Pancreas (tissue), 10 donors: ENCODE data around the gene ZNF879. TPM values are rescaled to one million over a fixed set of nuclear protein-coding genes. Genes with fewer than 3 reads are reported as not detected.

Experiments
- ATAC-seq, 4 donors: fragments of 200-7000 bp; cut with Tn5 transposase; one replicate each; pipeline versions ENCODE4 v1.8.0 to v1.9.1; 2020; ENCODE audit warnings: mild to moderate bottlenecking in 4 of 4, moderate library complexity in 4 of 4
- DNase-seq, 6 donors: peaks; one replicate each; pipeline ENCODE4 v3.0.0-alpha.2; 2020
- FAIRE-seq: peaks from 2 replicates; lab custom pipeline; 2012; peaks lifted over from hg19 to GRCh38; lab: Jason Lieb, UNC
- H3K27ac ChIP-seq, 4 donors: fragments of 200-600 bp; sonication (generic); 1 replicate in 3 of 4; 2 replicates in 1 of 4; pipeline versions ENCODE4 v1.5.0 to v1.8.0; 2020
- H3K27me3 ChIP-seq, 4 donors: fragments of 200-600 bp; one replicate each; pipeline ENCODE4 v1.8.0; 2021
- H3K36me3 ChIP-seq, 3 donors: fragments of 200-600 bp; sonication (generic) in 1 of 3; one replicate each; pipeline versions ENCODE4 v1.5.0 to v1.8.0; 2020 to 2021
- H3K4me1 ChIP-seq, 3 donors: fragments of 200-600 bp; one replicate each; pipeline ENCODE4 v1.8.0; 2021
- H3K4me3 ChIP-seq, 4 donors: fragments of 200-600 bp; sonication (generic) in 2 of 4; one replicate each; pipeline versions ENCODE4 v1.5.0 to v1.8.0; 2020 to 2021
- H3K9me3 ChIP-seq, 4 donors: fragments of 200-600 bp; one replicate each; pipeline ENCODE4 v1.8.0; 2021
- CTCF ChIP-seq, 4 donors: fragments of 200-600 bp; sonication (generic) in 3 of 4; IDR thresholded peaks; one replicate each; pipeline versions ENCODE4 v1.5.0 to v1.8.0; 2021; ENCODE audit warnings: antibody characterized with exemption in 4 of 4
- WGBS, 2 donors: extraction: QIAGEN DNeasy Blood & Tissue Kit; methylation state at CpG; one replicate each; pipeline ENCODE4 v1.1.7; 2013; 5-methylcytosine and 5-hydroxymethylcytosine counted together
- intact Hi-C, 3 donors: fragments of 100-400 bp; cut with DNase I; formaldehyde crosslinking; loops; one replicate each; pipeline versions ENCODE4 v1.11.1 to v1.14.2; 2022
- polyA plus RNA-seq, 2 donors: library from polyadenylated mRNA; stranded (reverse); fragments of 200-250 nt; gene quantifications; one replicate each; pipeline ENCODE4 v1.2.3, GENCODE V29; 2013
- total RNA-seq, 6 donors: library from RNA; stranded (reverse); fragmentation: NEBNext Ultra II Directional in 4 of 6; extraction: Animal tissue kit (Norgen Biotek cat#: 25700) in 4 of 6; gene quantifications; one replicate each; pipeline versions ENCODE4 v1.2.1 to v1.2.4, GENCODE V29; 2021 to 2023
- donor health status: healthy with polysubstance abuse.
- donor health status: DM: no; HTN: no; CAD: no; lungs with moderate emphysema.
- donor health status: DM: no; HTN: no; CAD: no.
- donor health status: control.
- donor health status: control.
- donor health status: Bipolar disorder and iron deficiency.
- donor health status: DM: yes; HTN: yes; CAD: no.
- donor health status: DM: no; HTN: no; CAD: no.
- donor health status: DM: no; HTN: no; CAD: no.
- donor health status: DM: yes; HTN: yes; CAD: no.

The ZNF879 gene
- total and polyA plus RNA-seq, 8 donors, result 1.5 to 2.9 (median 2.1) TPM

- Histone ChIP-seq H3K27me3 (no peaks in the 10 kb centered on the region), H3K4me3 (no peak overlapping the region), H3K27ac (no peak overlapping the region), H3K4me1 (no peaks in the 10 kb centered on the region), H3K9me3 (no peaks in the 10 kb centered on the region), H3K36me3 (no peaks in the 10 kb centered on the region)
- intact Hi-C loops, result no loop called here
- no peak for TF ChIP-seq CTCF (IDR thresholded peaks at IDR 0.05)
- DNase-seq (no peak), ATAC-seq (no peak), FAIRE-seq (no peak)
- WGBS, 2 donors, result 59 to 62% methylated on average over 9 of the region's 9 CpGs
Observed at GRCh38 chr5:179051784-179052183, 28.2 kb downstream of the ZNF879 start.

GRCh38 chr5:179054036-179054785 is 30.6 kb downstream of the ZNF879 start:
- WGBS, 2 donors, result 70 to 77% methylated on average over 15 of the region's 15 CpGs
- no peak overlapping the region for H3K27ac ChIP-seq
- H3K36me3 ChIP-seq, result no peaks in the 10 kb centered on the region
- TF ChIP-seq CTCF (IDR thresholded peaks at IDR 0.05), result no peak
- H3K9me3 ChIP-seq, result no peaks in the 10 kb centered on the region
- intact Hi-C loops, result no loop called here
- H3K27me3 ChIP-seq, result no peaks in the 10 kb centered on the region
- no peak for ATAC-seq
- FAIRE-seq, result no peak
- no peaks in the 10 kb centered on the region for H3K4me1 ChIP-seq
- no peak for DNase-seq
- no peak overlapping the region for H3K4me3 ChIP-seq

- no peaks in the 10 kb centered on the region for H3K27me3 ChIP-seq
- H3K36me3 ChIP-seq, result no peaks in the 10 kb centered on the region
- no peak for TF ChIP-seq CTCF (IDR thresholded peaks at IDR 0.05)
- DNase-seq (no peak), ATAC-seq (no peak), FAIRE-seq (no peak)
- WGBS, 2 donors, result 74 to 82% methylated on average over 10 of the region's 10 CpGs
- H3K4me1 ChIP-seq, result no peaks in the 10 kb centered on the region
- H3K9me3 ChIP-seq, result no peaks in the 10 kb centered on the region
- H3K27ac ChIP-seq, result no peak overlapping the region
- H3K4me3 ChIP-seq, result no peak overlapping the region
- intact Hi-C loops, result no loop called here
Observed at GRCh38 chr5:179054876-179055275, 31.3 kb downstream of the ZNF879 start.

- Histone ChIP-seq H3K4me1 (no peaks in the 10 kb centered on the region), H3K9me3 (no peaks in the 10 kb centered on the region), H3K36me3 (no peaks in the 10 kb centered on the region), H3K27ac (no peak overlapping the region), H3K4me3 (no peak overlapping the region), H3K27me3 (no peaks in the 10 kb centered on the region)
- intact Hi-C loops, result no loop called here
- FAIRE-seq (no peak), DNase-seq (no peak), ATAC-seq (no peak)
- WGBS, 2 donors, result 25 to 35% methylated on average over 3 of the region's 3 CpGs
- no peak for TF ChIP-seq CTCF (IDR thresholded peaks at IDR 0.05)
Observed at GRCh38 chr5:179055436-179055835, 31.8 kb downstream of the ZNF879 start.

- H3K27me3 ChIP-seq, result no peaks in the 10 kb centered on the region
- H3K27ac ChIP-seq, result no peak overlapping the region
- no peak for DNase-seq
- ATAC-seq, result no peak
- no peak for TF ChIP-seq CTCF (IDR thresholded peaks at IDR 0.05)
- intact Hi-C loops, result no loop called here
- H3K4me1 ChIP-seq, result peaks cover 0 to under 1% (median 0%) of the 10 kb centered on the region in 3 donors
- no peak for FAIRE-seq
- 36 to 39% methylated on average over 9 of the region's 9 CpGs for WGBS, 2 donors
- no peak overlapping the region for H3K4me3 ChIP-seq
- H3K9me3 ChIP-seq, result no peaks in the 10 kb centered on the region
- H3K36me3 ChIP-seq, result no peaks in the 10 kb centered on the region
Observed at GRCh38 chr5:179055841-179056240, 32.2 kb downstream of the ZNF879 start.
